Choroid plexus epithelial cell (primary cell): ENCODE data around the gene ARHGAP40.

Experiments used
- DNase-seq: peaks from one replicate; pipeline ENCODE4 v3.0.0-alpha.2; 2010; ENCODE audit warnings: low read depth
- H3K4me3 ChIP-seq: 2 replicates; pipeline ENCODE4 v1.5.1; 2011; ENCODE audit warnings: low read depth, mild to moderate bottlenecking, control low read depth, low read length, moderate library complexity
- CTCF ChIP-seq: conservative IDR thresholded peaks from 2 replicates; pipeline ENCODE4 v1.5.1; 2011; ENCODE audit warnings: low read depth, mild to moderate bottlenecking, control low read depth, inconsistent platforms, low read length, moderate library complexity

Gene ARHGAP40

DNA sequence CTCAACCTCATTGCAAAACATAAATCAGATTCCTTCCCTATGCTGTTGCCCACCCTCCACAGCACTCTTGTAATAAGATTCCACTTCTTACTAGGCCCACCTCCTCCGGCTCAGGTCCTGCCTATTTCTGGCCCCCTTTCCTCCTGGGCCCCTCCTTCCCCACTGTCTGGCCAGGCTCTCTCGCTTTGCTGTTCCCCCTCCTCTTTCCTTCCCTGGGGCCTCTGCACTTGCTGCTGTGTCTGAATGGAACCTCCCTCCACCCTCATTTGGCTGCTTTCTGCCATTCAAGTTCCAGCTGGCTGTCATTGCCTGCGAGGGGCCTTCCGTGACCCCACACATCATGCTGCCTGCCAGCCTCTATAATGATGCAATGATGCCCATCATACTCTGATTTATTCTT lies 38.9 kb downstream of the ARHGAP40 start:
- no peak overlapping the region for H3K4me3 ChIP-seq
- TF ChIP-seq CTCF: no peak
- no peak for DNase-seq

DNA sequence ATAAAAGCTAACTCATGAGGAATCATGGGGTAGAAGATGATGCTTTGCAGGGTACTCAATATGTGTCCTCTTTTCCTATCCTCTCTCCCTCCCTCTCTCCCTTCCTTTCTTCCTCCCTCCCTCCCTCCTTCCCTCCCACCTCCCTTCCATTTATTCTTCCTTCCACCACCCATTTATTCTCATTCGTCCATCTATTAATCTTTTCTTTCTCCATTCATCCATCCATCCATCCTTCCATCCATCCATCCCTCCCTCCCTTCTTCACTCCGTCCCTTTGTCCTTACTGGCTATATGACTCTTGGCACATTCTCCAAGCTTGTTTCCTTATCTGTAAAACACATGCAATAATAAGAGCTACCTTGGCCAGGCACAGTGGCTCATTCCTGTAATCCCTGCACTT lies 40.9 kb downstream of the ARHGAP40 start:
- H3K4me3 ChIP-seq: no peak overlapping the region
- no peak for DNase-seq

GRCh38 chr20:38644588-38645260 lies 43.1 kb downstream of the ARHGAP40 start:
- no peak for DNase-seq
- TF ChIP-seq CTCF: no peak
- no peak overlapping the region for H3K4me3 ChIP-seq

More for the DNA sequence above, 40.9 kb downstream of the ARHGAP40 start:
- no peak for TF ChIP-seq CTCF

DNA sequence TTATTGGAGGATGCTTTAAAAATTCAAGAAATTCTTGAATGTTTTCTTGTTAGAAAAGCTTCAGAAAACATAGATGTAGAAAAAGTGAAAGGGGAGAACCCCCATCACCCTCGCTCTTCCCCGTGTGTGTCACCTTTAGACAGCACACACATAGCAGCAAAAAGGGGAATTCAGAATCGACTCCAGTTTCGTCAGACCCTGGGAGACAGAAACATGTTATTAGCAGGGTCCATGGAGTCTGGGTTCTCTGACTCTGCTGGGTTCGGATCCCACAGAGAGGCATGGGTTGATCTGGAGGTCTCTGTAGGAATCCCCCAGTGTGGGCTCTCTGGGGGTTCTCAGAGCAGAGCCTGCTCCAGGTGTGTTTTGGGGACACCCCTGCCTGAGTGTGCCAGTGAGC lies 43.7 kb downstream of the ARHGAP40 start:
- DNase-seq: no peak

DNA sequence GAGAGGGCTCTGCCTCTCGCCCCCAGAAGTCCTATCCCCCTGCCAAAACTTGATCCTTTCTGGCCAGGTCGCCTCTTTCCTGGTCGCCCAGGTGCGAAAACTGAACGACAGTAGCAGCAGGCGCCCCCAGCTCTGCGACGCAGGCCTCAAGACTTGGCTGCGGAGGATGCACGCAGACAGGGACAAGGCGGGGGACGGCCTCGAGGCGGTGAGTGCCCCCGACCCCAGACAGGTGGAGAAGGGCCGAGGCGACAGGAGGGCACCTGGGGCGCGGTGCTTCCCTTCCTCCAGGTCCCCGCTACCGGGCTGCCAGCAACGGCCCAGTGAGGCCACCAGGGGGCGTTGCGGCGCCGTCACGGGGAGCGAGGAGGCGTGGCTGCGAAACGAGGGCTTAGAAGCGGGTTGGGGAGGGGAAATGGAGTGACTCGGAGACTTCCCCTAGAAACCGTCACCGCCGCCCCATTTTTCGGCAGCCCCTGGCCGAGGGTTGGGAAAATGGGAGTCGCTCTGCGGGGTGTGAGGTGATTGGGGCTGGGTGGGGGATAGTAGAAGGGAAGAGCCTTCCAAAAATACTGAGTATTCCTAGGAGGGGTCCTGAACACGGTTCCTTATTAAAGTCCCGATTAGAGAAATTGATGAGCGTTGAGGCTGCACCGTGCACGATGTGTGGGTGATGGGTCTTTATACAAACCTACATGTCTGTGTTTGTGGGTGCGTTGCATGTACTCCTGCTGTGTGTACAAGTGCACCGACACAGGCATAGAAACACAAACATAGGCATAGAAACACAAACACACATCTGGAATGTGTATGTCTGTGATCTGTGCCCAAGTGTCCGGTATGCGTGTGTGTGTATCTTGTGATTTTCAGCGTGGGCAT lies 44.6 kb downstream of the ARHGAP40 start:
- peak; percentile 70 for DNase-seq
- peak; percentile 86 for TF ChIP-seq CTCF
- peak overlapping the region; percentile 35 for H3K4me3 ChIP-seq

More for the DNA sequence above, 43.7 kb downstream of the ARHGAP40 start:
- no peak overlapping the region for H3K4me3 ChIP-seq
- no peak for TF ChIP-seq CTCF

GRCh38 chr20:38649275-38649891 lies 47.8 kb downstream of the ARHGAP40 start:
- peak; percentile 78 for TF ChIP-seq CTCF
- H3K4me3 ChIP-seq: no peak overlapping the region
- peak; percentile 67 for DNase-seq
